Measurements from ENCODE around the gene TAOK3. TPM values are rescaled to one million over a fixed set of nuclear protein-coding genes. Genes with fewer than 3 reads are reported as not detected.
A peak's percentile ranks its signal among the peaks of the same experiment; 100 is the strongest.

Gene TAOK3
- total RNA-seq, 1 experiment from 2014 or later: 17.7 TPM

DNA sequence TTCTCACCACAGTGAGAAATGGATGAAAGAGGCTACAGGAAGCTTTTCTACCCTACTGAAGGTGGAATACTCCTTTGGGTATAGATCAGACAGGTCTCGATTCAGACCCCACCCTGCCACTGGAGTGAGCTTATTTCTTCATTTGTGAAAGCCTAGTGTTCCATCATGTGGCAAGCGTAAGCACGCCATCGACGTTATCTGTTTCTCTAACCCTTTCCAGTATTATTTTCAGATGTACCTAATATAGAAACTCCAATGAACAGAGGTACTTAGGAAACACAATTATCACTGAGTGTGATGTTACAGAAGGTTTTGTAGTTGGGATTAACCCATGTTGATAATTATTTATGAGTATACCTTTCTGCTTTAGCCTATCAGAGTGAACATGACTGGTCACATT lies 224.4 kb downstream of the TAOK3 start:
- no peaks in the 10 kb centered on the region for H3K27me3 ChIP-seq (replicated peaks; ENCODE audit: control insufficient read depth, insufficient read depth, low read length)
- intact Hi-C loops (cut with micrococcal nuclease; ENCODE audit: unreplicated experiment): no loop called here
- H3K4me3 Mint-ChIP-seq (ENCODE audit: unreplicated experiment): no peak overlapping the region
- no peaks in the 10 kb centered on the region for H3K36me3 ChIP-seq (ENCODE audit: control insufficient read depth, insufficient read depth, low read length)
- H3K9me3 ChIP-seq: no peaks in the 10 kb centered on the region
- no peak for DNase-seq
- H3K27ac Mint-ChIP-seq (ENCODE audit: unreplicated experiment): no peak overlapping the region
- POLR2A ChIA-PET: no interaction called here
- H3K4me1 ChIP-seq: no peaks in the 10 kb centered on the region
- H3K27me3 Mint-ChIP-seq (ENCODE audit: insufficient read depth, unreplicated experiment): no peaks in the 10 kb centered on the region
- peaks cover 46% of the 10 kb centered on the region for H3K36me3 Mint-ChIP-seq (ENCODE audit: insufficient read depth, unreplicated experiment)
- no TSS peak for BruUV-seq (replicated peaks)
- no peaks in the 10 kb centered on the region for H3K4me1 Mint-ChIP-seq (ENCODE audit: low read depth, unreplicated experiment)
- CTCF ChIA-PET: no interaction called here
- no peak for TF ChIP-seq CTCF (IDR thresholded peaks at IDR 0.05; ENCODE audit: insufficient read depth in 1 of 2, low read depth in 1 of 2, low read length in 1 of 2, severe bottlenecking in 1 of 2, unreplicated experiment in 1 of 2)
- no peaks in the 10 kb centered on the region for H3K9me3 Mint-ChIP-seq (ENCODE audit: unreplicated experiment)
- H3K4me3 ChIP-seq (ENCODE audit: low read depth, low read length): no peak overlapping the region

DNA sequence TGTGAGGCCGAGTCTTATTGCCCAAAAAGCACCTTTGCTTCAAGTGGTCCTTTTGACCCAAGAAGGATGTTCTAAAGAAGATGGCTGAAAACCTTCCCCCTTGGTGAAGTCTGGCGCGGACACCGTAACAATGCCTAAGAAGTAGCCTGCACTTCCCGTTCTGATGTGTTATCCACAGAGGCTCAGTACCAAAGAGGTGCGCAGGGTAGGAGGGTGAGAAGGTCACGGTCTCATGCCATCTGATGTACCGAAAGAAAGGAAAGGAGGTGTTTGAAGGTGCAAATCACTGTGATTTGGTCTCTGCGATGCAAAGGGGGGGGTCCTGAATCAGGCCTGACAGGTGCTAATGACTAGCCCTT lies 226.9 kb downstream of the TAOK3 start:
- Mint-ChIP-seq H3K27ac (ENCODE audit: unreplicated experiment) (no peak overlapping the region), H3K36me3 (ENCODE audit: insufficient read depth, unreplicated experiment) (peaks cover 66% of the 10 kb centered on the region), H3K9me3 (ENCODE audit: unreplicated experiment) (no peaks in the 10 kb centered on the region), H3K27me3 (ENCODE audit: insufficient read depth, unreplicated experiment) (no peaks in the 10 kb centered on the region), H3K4me3 (ENCODE audit: unreplicated experiment) (no peak overlapping the region), H3K4me1 (ENCODE audit: low read depth, unreplicated experiment) (no peaks in the 10 kb centered on the region)
- H3K4me1 ChIP-seq: no peaks in the 10 kb centered on the region
- H3K36me3 ChIP-seq (ENCODE audit: control insufficient read depth, insufficient read depth, low read length): no peaks in the 10 kb centered on the region
- ChIA-PET POLR2A (no interaction called here), CTCF (interaction anchor here (0.7 kb wide), 1 partner anchor 15 kb away, joined by 7 read pairs; no protein-coding TSS in a partner anchor)
- no peak for DNase-seq
- H3K4me3 ChIP-seq (ENCODE audit: low read depth, low read length): no peak overlapping the region
- BruUV-seq (replicated peaks): no TSS peak
- TF ChIP-seq CTCF (IDR thresholded peaks at IDR 0.05; ENCODE audit: insufficient read depth in 1 of 2, low read depth in 1 of 2, low read length in 1 of 2, severe bottlenecking in 1 of 2, unreplicated experiment in 1 of 2): no peak
- intact Hi-C loops (cut with micrococcal nuclease; ENCODE audit: unreplicated experiment): no loop called here
- H3K9me3 ChIP-seq: no peaks in the 10 kb centered on the region
- no peaks in the 10 kb centered on the region for H3K27me3 ChIP-seq (replicated peaks; ENCODE audit: control insufficient read depth, insufficient read depth, low read length)

DNA sequence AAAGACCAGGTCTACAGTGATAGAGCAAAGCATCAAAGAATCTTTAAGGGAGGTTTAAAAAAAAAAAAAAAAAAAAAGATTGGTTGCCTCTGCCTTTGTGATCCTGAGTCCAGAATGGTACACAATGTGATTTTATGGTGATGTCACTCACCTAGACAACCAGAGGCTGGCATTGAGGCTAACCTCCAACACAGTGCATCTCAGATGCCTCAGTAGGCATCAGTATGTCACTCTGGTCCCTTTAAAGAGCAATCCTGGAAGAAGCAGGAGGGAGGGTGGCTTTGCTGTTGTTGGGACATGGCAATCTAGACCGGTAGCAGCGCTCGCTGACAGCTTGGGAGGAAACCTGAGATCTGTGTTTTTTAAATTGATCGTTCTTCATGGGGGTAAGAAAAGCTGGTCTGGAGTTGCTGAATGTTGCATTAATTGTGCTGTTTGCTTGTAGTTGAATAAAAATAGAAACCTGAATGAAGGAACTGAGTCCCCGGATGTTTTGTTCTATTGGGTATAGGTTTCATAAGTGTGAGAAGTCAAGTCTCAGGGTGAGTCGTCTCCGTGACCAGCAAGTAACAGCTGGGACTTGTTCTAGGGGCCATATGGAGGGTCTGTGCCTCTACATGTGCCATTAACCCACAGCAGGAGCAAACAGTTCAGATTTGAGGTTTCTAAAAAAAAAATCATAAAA lies 227.5 kb downstream of the TAOK3 start:
- DNase-seq: no peak
- no peak for TF ChIP-seq CTCF (IDR thresholded peaks at IDR 0.05; ENCODE audit: insufficient read depth in 1 of 2, low read depth in 1 of 2, low read length in 1 of 2, severe bottlenecking in 1 of 2, unreplicated experiment in 1 of 2)
- Histone ChIP-seq H3K36me3 (ENCODE audit: control insufficient read depth, insufficient read depth, low read length) (no peaks in the 10 kb centered on the region), H3K4me1 (no peaks in the 10 kb centered on the region), H3K4me3 (ENCODE audit: low read depth, low read length) (no peak overlapping the region), H3K27me3 (replicated peaks; ENCODE audit: control insufficient read depth, insufficient read depth, low read length) (no peaks in the 10 kb centered on the region), H3K9me3 (no peaks in the 10 kb centered on the region)
- CTCF ChIA-PET: no interaction called here
- Mint-ChIP-seq H3K36me3 (ENCODE audit: insufficient read depth, unreplicated experiment) (peaks cover 71% of the 10 kb centered on the region), H3K4me3 (ENCODE audit: unreplicated experiment) (no peak overlapping the region), H3K27me3 (ENCODE audit: insufficient read depth, unreplicated experiment) (no peaks in the 10 kb centered on the region), H3K4me1 (ENCODE audit: low read depth, unreplicated experiment) (no peaks in the 10 kb centered on the region), H3K27ac (ENCODE audit: unreplicated experiment) (no peak overlapping the region), H3K9me3 (ENCODE audit: unreplicated experiment) (no peaks in the 10 kb centered on the region)
- POLR2A ChIA-PET: no interaction called here
- BruUV-seq (replicated peaks): TSS peak; percentile 97
- intact Hi-C loops (cut with micrococcal nuclease; ENCODE audit: unreplicated experiment): no loop called here
